Activated CD4-positive, alpha-beta T cell treated with anti-CD3 and anti-CD28 coated beads for 24 hours (primary cell): ENCODE results near the gene MED9.

Experiments
- DNase-seq, 2 donors: peaks; one replicate each; pipeline ENCODE4 v3.0.0-alpha.2; 2020; ENCODE audit warnings: low read depth in 2 of 2

MED9 gene

GRCh38 chr17:17537311-17538099, 60.7 kb downstream of the MED9 start:
- DNase-seq: no peak

- DNase-seq: no peak
These were observed 61.9 kb downstream of the MED9 start for GRCh38 chr17:17538417-17539391.

- DNase-seq: no peak
These were observed 62.8 kb downstream of the MED9 start for GRCh38 chr17:17539591-17539990.

GRCh38 chr17:17540278-17540906, 63.6 kb downstream of the MED9 start:
- DNase-seq: no peak

GRCh38 chr17:17540935-17541639, 64.3 kb downstream of the MED9 start:
- no peak for DNase-seq

- DNase-seq: no peak
These were observed 64.8 kb downstream of the MED9 start for GRCh38 chr17:17541640-17542001.
